ENCODE results near the gene RYR2.

RYR2 gene

DNA sequence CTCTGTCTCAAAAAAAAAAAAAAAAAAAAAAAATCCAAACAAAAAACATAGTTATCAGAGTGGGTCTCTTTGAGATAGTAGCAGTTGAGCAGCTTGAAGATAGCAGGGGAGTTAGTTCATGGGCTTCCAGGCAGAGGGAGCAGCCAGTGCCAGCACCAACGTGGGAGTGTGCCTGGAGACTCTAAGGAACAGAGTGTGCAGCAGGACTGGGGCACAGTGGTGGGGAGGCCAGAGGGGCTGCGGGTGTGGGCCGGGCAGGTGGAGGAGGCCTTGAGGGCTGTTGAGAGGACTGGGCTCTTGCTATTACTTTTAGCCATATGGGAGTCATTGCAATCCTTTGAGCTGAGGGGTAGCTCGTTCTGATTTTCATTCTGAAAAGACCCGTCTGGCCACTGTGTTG, 63.8 kb downstream of the RYR2 start:
- no peak for ATAC-seq

DNA sequence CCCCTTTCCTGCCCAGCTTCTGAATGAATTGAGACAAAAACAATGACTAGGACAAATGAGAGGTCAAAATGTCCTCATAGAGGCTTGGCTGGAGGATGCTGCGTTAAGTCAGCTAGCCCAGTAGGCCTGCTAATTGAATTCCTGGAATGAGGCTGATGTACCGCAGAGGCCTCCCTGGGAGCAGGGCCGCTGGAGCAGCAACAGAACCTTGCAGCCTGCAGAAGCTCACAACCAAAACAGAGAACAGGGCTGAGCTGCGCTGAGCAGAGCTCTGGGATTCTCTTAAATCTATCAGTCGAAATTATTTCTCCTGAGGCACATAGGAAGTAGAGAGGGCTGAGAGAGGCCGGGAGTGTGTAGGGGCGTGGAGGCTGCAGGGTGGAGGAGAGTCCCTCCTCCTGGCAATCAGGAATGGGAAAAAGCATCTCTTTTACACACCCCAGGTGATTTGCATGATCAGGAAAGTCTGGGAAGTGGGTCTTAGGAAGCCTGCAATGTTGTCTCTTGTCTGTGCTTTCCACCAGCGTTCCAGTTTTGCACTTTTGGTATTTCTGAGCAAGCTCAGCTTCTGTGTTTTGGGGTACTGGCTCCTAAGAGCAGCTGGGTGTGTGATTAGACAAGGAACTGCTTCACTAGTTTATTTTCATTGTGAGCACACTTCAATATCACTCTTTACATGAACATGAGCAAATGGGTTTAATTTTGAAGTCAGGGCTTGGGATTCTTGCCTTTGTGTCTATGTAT, 66.5 kb downstream of the RYR2 start:
- no peak for ATAC-seq
- TF ChIP-seq ARNTL (CRISPR knock-in tag; IDR thresholded peaks at IDR 0.05; ENCODE audit: borderline replicate concordance, low read depth) (no peak), ISL1 (CRISPR knock-in tag; IDR thresholded peaks at IDR 0.05) (no peak), ZFP3 (CRISPR knock-in tag; IDR thresholded peaks at IDR 0.05) (no peak), PPARA (CRISPR knock-in tag; IDR thresholded peaks at IDR 0.05; ENCODE audit: borderline replicate concordance) (no peak), TCF4 (CRISPR knock-in tag; IDR thresholded peaks at IDR 0.05; ENCODE audit: borderline replicate concordance) (no peak), RARB (CRISPR knock-in tag; IDR thresholded peaks at IDR 0.05) (no peak), ZNF8 (CRISPR knock-in tag; IDR thresholded peaks at IDR 0.05) (no peak), BACH2 (CRISPR knock-in tag; IDR thresholded peaks at IDR 0.05; ENCODE audit: borderline replicate concordance) (no peak), SNAI2 (CRISPR knock-in tag; IDR thresholded peaks at IDR 0.05) (no peak), OSR1 (CRISPR knock-in tag; IDR thresholded peaks at IDR 0.05) (no peak), ZFP30 (CRISPR knock-in tag; IDR thresholded peaks at IDR 0.05) (no peak)
- TF ChIP-seq, protein P1, sequence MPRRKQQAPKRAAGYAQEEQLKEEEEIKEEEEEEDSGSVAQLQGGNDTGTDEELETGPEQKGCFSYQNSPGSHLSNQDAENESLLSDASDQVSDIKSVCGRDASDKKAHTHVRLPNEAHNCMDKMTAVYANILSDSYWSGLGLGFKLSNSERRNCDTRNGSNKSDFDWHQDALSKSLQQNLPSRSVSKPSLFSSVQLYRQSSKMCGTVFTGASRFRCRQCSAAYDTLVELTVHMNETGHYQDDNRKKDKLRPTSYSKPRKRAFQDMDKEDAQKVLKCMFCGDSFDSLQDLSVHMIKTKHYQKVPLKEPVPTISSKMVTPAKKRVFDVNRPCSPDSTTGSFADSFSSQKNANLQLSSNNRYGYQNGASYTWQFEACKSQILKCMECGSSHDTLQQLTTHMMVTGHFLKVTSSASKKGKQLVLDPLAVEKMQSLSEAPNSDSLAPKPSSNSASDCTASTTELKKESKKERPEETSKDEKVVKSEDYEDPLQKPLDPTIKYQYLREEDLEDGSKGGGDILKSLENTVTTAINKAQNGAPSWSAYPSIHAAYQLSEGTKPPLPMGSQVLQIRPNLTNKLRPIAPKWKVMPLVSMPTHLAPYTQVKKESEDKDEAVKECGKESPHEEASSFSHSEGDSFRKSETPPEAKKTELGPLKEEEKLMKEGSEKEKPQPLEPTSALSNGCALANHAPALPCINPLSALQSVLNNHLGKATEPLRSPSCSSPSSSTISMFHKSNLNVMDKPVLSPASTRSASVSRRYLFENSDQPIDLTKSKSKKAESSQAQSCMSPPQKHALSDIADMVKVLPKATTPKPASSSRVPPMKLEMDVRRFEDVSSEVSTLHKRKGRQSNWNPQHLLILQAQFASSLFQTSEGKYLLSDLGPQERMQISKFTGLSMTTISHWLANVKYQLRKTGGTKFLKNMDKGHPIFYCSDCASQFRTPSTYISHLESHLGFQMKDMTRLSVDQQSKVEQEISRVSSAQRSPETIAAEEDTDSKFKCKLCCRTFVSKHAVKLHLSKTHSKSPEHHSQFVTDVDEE (CRISPR knock-in tag; IDR thresholded peaks at IDR 0.05) = no peak
- TF ChIP-seq, protein P2, sequence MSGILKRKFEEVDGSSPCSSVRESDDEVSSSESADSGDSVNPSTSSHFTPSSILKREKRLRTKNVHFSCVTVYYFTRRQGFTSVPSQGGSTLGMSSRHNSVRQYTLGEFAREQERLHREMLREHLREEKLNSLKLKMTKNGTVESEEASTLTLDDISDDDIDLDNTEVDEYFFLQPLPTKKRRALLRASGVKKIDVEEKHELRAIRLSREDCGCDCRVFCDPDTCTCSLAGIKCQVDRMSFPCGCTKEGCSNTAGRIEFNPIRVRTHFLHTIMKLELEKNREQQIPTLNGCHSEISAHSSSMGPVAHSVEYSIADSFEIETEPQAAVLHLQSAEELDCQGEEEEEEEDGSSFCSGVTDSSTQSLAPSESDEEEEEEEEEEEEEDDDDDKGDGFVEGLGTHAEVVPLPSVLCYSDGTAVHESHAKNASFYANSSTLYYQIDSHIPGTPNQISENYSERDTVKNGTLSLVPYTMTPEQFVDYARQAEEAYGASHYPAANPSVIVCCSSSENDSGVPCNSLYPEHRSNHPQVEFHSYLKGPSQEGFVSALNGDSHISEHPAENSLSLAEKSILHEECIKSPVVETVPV (CRISPR knock-in tag; IDR thresholded peaks at IDR 0.05) = no peak

More for the DNA sequence above, 63.8 kb downstream of the RYR2 start:
- TF ChIP-seq GLIS3 (CRISPR knock-in tag; IDR thresholded peaks at IDR 0.05) (no peak), PPARA (CRISPR knock-in tag; IDR thresholded peaks at IDR 0.05; ENCODE audit: borderline replicate concordance) (no peak), TCF4 (CRISPR knock-in tag; IDR thresholded peaks at IDR 0.05; ENCODE audit: borderline replicate concordance) (no peak), CSDC2 (CRISPR knock-in tag; IDR thresholded peaks at IDR 0.05) (no peak)
- TF ChIP-seq, protein P2 (CRISPR knock-in tag; IDR thresholded peaks at IDR 0.05) = no peak

DNA sequence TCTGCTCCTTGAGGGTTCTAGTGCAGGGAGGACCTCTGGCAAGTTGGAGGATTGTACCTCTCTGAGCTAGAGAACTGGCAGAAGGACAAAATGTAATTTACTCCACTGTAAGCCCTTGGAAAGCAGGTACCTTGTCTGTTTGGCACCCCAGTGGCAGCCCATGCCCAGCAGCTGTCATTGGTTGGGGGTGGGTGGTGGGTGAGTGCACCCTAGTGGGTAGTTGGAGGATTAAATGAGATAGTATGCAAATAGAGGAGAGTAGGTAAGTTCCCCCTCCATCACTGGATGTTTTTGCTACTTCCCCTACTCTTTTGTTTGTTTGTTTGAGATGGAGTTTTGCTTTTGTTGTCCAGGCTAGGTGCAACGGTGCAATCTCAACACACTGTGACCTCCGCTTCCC, 69.8 kb downstream of the RYR2 start:
- no peak for ATAC-seq
- TF ChIP-seq GLIS3 (CRISPR knock-in tag; IDR thresholded peaks at IDR 0.05) (no peak), TCF4 (CRISPR knock-in tag; IDR thresholded peaks at IDR 0.05; ENCODE audit: borderline replicate concordance) (no peak), ZNF8 (CRISPR knock-in tag; IDR thresholded peaks at IDR 0.05) (no peak), ZFP3 (CRISPR knock-in tag; IDR thresholded peaks at IDR 0.05) (no peak), CSDC2 (CRISPR knock-in tag; IDR thresholded peaks at IDR 0.05) (no peak), OSR1 (CRISPR knock-in tag; IDR thresholded peaks at IDR 0.05) (no peak), ZFP30 (CRISPR knock-in tag; IDR thresholded peaks at IDR 0.05) (no peak), ZNF565 (CRISPR knock-in tag; conservative IDR thresholded peaks at IDR 0.05; ENCODE audit: low read depth) (no peak), PPARA (CRISPR knock-in tag; IDR thresholded peaks at IDR 0.05; ENCODE audit: borderline replicate concordance) (no peak), ZC3H10 (CRISPR knock-in tag; IDR thresholded peaks at IDR 0.05) (no peak)
- TF ChIP-seq, protein P3, sequence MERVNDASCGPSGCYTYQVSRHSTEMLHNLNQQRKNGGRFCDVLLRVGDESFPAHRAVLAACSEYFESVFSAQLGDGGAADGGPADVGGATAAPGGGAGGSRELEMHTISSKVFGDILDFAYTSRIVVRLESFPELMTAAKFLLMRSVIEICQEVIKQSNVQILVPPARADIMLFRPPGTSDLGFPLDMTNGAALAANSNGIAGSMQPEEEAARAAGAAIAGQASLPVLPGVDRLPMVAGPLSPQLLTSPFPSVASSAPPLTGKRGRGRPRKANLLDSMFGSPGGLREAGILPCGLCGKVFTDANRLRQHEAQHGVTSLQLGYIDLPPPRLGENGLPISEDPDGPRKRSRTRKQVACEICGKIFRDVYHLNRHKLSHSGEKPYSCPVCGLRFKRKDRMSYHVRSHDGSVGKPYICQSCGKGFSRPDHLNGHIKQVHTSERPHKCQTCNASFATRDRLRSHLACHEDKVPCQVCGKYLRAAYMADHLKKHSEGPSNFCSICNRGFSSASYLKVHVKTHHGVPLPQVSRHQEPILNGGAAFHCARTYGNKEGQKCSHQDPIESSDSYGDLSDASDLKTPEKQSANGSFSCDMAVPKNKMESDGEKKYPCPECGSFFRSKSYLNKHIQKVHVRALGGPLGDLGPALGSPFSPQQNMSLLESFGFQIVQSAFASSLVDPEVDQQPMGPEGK (CRISPR knock-in tag; IDR thresholded peaks at IDR 0.05; ENCODE audit: borderline replicate concordance) = no peak
- TF ChIP-seq, protein P1 (CRISPR knock-in tag; IDR thresholded peaks at IDR 0.05) = no peak
- TF ChIP-seq, protein P4, sequence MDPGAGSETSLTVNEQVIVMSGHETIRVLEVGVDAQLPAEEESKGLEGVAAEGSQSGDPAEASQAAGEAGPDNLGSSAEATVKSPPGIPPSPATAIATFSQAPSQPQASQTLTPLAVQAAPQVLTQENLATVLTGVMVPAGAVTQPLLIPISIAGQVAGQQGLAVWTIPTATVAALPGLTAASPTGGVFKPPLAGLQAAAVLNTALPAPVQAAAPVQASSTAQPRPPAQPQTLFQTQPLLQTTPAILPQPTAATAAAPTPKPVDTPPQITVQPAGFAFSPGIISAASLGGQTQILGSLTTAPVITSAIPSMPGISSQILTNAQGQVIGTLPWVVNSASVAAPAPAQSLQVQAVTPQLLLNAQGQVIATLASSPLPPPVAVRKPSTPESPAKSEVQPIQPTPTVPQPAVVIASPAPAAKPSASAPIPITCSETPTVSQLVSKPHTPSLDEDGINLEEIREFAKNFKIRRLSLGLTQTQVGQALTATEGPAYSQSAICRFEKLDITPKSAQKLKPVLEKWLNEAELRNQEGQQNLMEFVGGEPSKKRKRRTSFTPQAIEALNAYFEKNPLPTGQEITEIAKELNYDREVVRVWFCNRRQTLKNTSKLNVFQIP (CRISPR knock-in tag; IDR thresholded peaks at IDR 0.05; ENCODE audit: borderline replicate concordance, low read depth) = no peak
- TF ChIP-seq, protein P5, sequence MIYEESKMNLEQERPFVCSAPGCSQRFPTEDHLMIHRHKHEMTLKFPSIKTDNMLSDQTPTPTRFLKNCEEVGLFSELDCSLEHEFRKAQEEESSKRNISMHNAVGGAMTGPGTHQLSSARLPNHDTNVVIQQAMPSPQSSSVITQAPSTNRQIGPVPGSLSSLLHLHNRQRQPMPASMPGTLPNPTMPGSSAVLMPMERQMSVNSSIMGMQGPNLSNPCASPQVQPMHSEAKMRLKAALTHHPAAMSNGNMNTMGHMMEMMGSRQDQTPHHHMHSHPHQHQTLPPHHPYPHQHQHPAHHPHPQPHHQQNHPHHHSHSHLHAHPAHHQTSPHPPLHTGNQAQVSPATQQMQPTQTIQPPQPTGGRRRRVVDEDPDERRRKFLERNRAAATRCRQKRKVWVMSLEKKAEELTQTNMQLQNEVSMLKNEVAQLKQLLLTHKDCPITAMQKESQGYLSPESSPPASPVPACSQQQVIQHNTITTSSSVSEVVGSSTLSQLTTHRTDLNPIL (CRISPR knock-in tag; IDR thresholded peaks at IDR 0.05; ENCODE audit: low read depth) = no peak
- TF ChIP-seq, protein P2 (CRISPR knock-in tag; IDR thresholded peaks at IDR 0.05) = no peak
